BJ (cell line): ENCODE results near the gene ANKRD30A. TPM values are rescaled to one million over a fixed set of nuclear protein-coding genes. Genes with fewer than 3 reads are reported as not detected.

Source experiments
- CTCF ChIA-PET: fragments of 350-600 bp; formaldehyde crosslinking; extraction: SDS; loops from one replicate; lab custom pipeline; 2021; ENCODE audit warnings: antibody characterized with exemption, inconsistent platforms; lab: Yijun Ruan, JAX
- POLR2A ChIA-PET: fragments of 300-600 bp; sonication (Branson Sonifier 250); formaldehyde crosslinking; extraction: SDS; loops from one replicate; lab custom pipeline; 2021; ENCODE audit warnings: antibody characterized with exemption; lab: Charles Lee
- DNase-seq: peaks from one replicate; pipeline ENCODE4 v3.0.0-alpha.2; 2011; ENCODE audit warnings: low read depth
- H3K27me3 ChIP-seq: 2 replicates; pipeline ENCODE4 v1.6.0; 2011; ENCODE audit warnings: low read length; ENCODE audit not compliant: control insufficient read depth, insufficient read depth
- H3K36me3 ChIP-seq: 2 replicates; pipeline ENCODE4 v1.5.1; 2011; ENCODE audit warnings: low read length; ENCODE audit not compliant: control insufficient read depth, insufficient read depth
- H3K4me3 ChIP-seq: 2 replicates; pipeline ENCODE4 v1.5.1; 2011; ENCODE audit warnings: low read depth, mild to moderate bottlenecking, control low read depth, low read length
- CTCF ChIP-seq: IDR thresholded peaks from 2 replicates; pipeline ENCODE4 v1.5.1; 2011; ENCODE audit warnings: low read depth, mild to moderate bottlenecking, control low read depth, inconsistent platforms, low read length, moderate library complexity; ENCODE audit not compliant: insufficient read depth
- polyA plus RNA-seq: library from polyadenylated mRNA; depleted of rRNA; stranded (reverse); fragments of >200 nt; gene quantifications from 2 replicates; pipeline ENCODE4 v1.2.3, GENCODE V29; 2011

The ANKRD30A gene
- polyA plus RNA-seq, 1 experiment: not detected

GRCh38 chr10:37301271-37301670 lies 175.9 kb downstream of the ANKRD30A start:
- DNase-seq: no peak
- Histone ChIP-seq H3K27me3 (no peaks in the 10 kb centered on the region), H3K4me3 (no peak overlapping the region), H3K36me3 (no peaks in the 10 kb centered on the region)
- no peak for TF ChIP-seq CTCF
- POLR2A ChIA-PET: no interaction called here
- CTCF ChIA-PET: interaction anchor here (0.6 kb wide), 1 partner anchor 32 kb away, joined by 3 read pairs; no protein-coding TSS in a partner anchor

GRCh38 chr10:37304036-37304435 lies 178.6 kb downstream of the ANKRD30A start:
- POLR2A ChIA-PET: no interaction called here

GRCh38 chr10:37314350-37314749 lies 189.0 kb downstream of the ANKRD30A start:
- Histone ChIP-seq H3K36me3 (no peaks in the 10 kb centered on the region), H3K4me3 (no peak overlapping the region), H3K27me3 (no peaks in the 10 kb centered on the region)
- DNase-seq: no peak
- ChIA-PET CTCF (no interaction called here), POLR2A (no interaction called here)
- no peak for TF ChIP-seq CTCF

More at GRCh38 chr10:37304036-37304435, 178.6 kb downstream of the ANKRD30A start:
- no peak for TF ChIP-seq CTCF
- no peaks in the 10 kb centered on the region for H3K36me3 ChIP-seq
- no peaks in the 10 kb centered on the region for H3K27me3 ChIP-seq
- no peak for DNase-seq
- no peak overlapping the region for H3K4me3 ChIP-seq
- CTCF ChIA-PET: no interaction called here

- no peaks in the 10 kb centered on the region for H3K36me3 ChIP-seq
- H3K4me3 ChIP-seq: no peak overlapping the region
- no peak for TF ChIP-seq CTCF
- DNase-seq: no peak
- ChIA-PET POLR2A (no interaction called here), CTCF (no interaction called here)
- no peaks in the 10 kb centered on the region for H3K27me3 ChIP-seq
Measured at GRCh38 chr10:37314862-37315261, 189.5 kb downstream of the ANKRD30A start.

GRCh38 chr10:37344413-37344812 lies 219.0 kb downstream of the ANKRD30A start:
- ChIA-PET POLR2A (no interaction called here), CTCF (no interaction called here)
- no peaks in the 10 kb centered on the region for H3K36me3 ChIP-seq
- DNase-seq: no peak
- no peaks in the 10 kb centered on the region for H3K27me3 ChIP-seq
- no peak overlapping the region for H3K4me3 ChIP-seq
- TF ChIP-seq CTCF: no peak
